A673 (cell line): ENCODE data around the gene LRPPRC.

Experiments
- CTCF ChIP-seq: fragments of 300-800, 200-600 bp; sonication (generic); conservative IDR thresholded peaks from 2 replicates; pipeline ENCODE4 v1.5.1; 2017; ENCODE audit warnings: low read depth, mild to moderate bottlenecking, antibody characterized with exemption, low read length, moderate library complexity, mixed read lengths
- EZH2 ChIP-seq: fragments of 200-600 bp; sonication (generic); IDR thresholded peaks from 2 replicates; pipeline ENCODE4 v1.6.1; 2017; ENCODE audit warnings: borderline replicate concordance, low read depth, mild to moderate bottlenecking, mixed read lengths, antibody characterized with exemption, low read length; ENCODE audit not compliant: poor library complexity, severe bottlenecking

- TF ChIP-seq CTCF (no peak), EZH2 (no peak)
Measured at GRCh38 chr2:43931293-43931692, 64.5 kb downstream of the LRPPRC start.
